GM19452 (cell line): Measurements from ENCODE around the gene NEK9.
A peak's percentile ranks its signal among the peaks of the same experiment; 100 is the strongest.

ENCODE experiments used
- ATAC-seq: cut with Tn5 transposase; IDR thresholded peaks from one replicate; pipeline ENCODE4 v1.9.1; 2021; ENCODE audit not compliant: unreplicated experiment

The NEK9 gene

DNA sequence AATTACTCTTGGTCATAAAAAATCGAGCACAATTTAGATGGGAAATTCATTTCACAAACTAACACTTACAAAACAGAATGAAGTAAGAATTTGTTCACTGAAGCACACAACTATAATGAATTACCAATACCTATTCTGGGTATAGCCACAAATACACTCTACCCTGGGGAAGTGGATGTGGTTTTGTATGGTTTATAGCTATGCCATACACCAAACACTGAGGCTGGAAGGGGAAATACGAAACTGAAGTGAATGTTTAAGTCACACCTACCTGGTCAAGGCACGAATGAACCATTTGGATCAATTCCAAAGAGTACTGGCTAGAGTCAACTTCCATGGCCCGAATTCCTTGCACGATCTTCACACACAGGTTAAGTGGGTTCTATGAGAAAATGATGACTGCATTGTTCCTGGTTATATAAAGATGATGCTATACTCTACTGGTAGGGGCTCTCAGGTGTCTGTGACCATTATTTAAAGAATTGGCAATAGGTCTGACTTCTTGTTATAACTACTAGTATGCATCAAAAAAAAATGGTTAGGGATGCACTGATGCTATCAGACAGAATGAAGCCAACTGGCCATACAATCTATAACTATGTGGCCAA lies 12.8 kb downstream of the NEK9 start:
- no peak for ATAC-seq

DNA sequence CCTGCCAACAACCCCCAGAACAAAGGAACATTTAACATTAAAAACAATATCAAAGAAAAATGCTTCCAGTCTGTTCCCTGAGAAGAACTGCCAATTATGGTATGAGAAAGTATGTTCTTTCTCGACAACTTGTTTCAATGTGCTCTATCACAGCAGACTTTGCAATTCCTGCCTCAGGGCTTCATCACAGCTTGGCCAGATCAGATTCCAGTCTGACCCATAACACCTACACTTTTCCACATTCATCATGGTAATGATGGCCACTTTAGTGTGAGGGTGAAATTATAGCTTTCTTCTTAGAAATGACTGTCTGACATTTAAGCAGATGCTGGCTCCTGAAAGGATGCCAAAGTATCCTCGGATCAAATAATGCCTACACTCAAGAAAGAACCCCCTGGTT lies 17.0 kb downstream of the NEK9 start:
- ATAC-seq: no peak

DNA sequence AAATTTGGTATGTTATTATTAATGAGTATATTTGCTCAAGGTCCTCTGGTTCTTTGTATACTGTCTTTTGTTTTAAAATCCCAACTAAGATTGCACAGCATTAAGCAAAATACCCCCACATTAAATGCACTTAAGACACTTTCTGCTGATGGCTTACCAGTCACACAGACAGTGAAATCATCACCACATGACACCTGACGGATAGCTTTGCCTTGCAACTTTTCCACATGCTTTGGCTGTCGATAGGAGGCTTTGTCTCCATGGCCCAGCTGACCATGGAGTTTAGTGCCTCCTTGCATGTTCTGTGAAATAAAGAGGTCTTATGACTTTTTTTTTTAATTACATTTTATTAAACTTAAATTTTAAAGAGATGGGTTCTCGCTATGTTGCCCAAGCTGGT lies 19.7 kb downstream of the NEK9 start:
- ATAC-seq: no peak

DNA sequence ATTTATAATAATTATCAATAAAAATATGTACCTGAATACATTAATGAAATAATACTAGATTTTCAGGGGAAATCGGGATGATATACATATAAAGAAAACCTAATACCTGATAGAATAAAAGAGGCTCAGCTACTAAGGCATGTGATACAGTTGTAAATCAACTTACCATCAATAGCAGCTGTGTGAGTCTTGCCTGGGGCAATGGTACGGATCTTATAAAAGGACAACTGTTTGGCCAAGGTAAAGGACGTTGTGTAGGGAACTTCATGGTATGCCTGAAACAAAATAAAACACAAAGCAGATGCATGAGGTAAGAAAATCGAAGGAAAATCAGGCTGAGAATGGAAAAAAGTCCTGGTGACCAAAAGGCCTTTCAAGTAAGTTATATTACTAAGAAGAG lies 25.4 kb downstream of the NEK9 start:
- no peak for ATAC-seq

DNA sequence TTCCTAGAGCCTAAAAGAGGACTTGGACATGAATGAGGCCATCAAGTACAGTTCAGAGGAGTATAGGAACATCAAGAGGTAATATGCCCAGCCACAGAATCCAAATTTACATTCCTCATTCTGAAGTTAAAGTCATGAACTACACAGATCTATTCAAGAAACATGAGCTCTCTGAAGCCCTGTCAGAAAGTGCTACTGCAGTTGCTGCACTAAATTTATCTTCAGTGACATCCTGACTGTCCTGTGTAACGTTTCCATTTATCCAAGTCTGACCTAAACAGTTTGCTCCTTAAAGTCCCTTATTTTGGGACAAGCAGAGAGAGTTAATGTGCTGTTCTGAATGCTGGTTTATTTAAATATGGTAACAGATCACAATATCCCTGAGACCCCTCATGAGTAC lies 28.2 kb downstream of the NEK9 start:
- no peak for ATAC-seq

DNA sequence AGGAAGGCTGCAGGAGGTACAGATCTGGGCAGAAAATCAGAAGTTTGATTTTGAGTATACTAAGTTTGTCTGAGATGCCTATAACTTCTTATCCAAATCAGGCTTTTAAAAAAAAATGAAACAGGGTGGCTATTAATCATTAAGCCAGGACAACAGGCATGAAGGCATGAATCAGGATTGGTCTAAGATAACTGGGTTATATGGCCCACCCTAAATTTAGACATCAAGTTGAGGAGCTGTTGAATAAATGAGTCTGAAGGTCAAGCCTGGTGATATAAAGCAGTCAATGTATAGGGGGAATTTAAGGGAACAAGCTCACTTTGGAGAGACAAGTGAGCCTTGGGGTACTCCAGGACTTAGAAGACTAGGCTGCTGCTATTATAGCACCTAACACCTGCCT lies 28.6 kb downstream of the NEK9 start:
- ATAC-seq: no peak

DNA sequence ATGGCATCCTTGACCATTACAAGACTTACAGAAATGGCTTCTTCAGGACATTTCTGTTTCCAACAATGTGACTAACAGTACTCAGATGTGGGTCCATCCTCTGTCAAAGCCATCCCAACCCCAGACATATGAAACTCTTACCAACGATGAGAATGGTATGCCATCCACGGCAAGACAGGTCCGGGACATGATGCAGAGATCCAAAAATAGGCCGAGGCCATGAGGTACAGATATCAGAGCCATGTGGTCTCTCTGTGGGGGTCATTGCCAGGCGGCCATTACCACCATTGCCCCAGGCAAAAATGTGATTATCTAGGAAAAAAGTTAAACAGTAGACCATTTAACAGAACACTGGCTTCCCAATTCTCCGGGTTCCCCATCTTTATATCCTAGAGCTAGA lies 29.9 kb downstream of the NEK9 start:
- no peak for ATAC-seq

DNA sequence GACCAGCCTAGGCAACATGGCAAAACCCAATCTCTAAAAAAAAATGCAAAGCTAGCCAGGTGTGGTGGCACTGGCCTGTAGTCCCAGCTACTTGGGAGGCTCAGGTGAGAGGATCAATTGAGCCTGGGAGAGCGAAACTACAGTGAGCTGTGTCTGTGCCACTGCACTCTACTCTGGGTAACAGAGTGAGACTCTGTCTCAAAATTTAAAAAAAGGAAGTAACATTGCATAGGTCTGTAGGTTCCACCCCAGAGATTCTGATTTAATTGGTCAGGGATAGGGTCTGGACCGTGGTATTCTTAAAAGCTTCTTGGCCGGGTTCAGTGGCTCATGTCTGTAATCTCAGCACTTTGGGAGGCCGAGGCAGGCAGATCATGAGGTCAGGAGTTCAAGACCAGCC lies 31.2 kb downstream of the NEK9 start:
- ATAC-seq: no peak

DNA sequence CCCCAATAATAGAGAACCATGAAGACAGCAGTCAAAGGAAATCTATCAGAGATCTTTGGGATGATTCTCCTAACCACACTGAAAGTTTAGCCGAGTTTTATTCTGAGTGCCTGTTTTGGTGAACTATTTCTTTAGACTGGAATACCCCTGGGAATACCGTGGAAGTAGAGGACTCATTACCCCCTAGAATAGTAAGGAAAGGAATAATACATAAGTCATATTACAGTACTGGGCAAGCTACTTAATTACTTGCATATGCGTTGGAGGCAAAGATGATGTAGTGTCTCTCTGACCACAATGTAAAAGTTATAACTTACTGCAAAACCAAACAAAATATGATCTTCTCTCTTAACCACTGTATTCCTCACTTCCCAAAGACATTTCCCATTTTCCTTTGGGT lies 32.0 kb downstream of the NEK9 start:
- no peak for ATAC-seq

DNA sequence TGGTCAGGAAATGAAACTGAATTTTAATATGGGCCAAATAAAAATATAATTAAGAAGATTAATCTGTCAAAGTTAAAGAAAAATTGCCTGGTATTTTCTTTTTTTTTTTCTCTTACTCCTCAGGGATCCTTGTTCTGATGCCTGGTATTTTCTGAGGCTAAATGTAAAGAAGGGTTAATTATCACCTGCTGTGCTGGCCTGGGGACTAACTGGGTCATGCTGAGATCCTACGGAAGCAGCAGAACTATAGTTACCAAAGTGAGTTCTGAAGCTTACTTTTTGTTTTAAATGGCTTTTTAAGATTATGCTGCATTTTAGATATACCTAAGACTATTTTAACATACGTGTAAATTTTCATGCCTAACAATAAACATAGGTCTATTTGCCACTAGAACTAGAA lies 34.1 kb downstream of the NEK9 start:
- no peak for ATAC-seq

DNA sequence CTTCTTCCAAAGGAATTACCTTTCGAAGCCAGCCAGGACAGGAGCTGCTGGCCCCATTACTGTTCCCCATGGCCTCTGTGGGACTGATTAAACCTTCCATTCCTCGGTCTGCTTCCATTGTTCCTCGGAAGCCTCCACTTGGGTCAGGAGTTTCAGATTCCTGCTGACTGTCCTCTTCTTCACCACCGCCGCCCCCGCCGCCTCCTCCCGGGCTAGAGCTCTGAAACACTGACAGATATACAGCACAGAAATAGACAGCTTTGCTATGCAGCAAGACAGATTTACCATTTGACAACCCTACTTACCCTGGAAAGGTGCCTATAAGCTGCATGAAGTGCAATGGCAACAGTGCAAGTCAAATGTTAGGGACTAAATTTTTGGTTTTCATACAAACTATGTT lies 35.6 kb downstream of the NEK9 start:
- ATAC-seq: no peak

DNA sequence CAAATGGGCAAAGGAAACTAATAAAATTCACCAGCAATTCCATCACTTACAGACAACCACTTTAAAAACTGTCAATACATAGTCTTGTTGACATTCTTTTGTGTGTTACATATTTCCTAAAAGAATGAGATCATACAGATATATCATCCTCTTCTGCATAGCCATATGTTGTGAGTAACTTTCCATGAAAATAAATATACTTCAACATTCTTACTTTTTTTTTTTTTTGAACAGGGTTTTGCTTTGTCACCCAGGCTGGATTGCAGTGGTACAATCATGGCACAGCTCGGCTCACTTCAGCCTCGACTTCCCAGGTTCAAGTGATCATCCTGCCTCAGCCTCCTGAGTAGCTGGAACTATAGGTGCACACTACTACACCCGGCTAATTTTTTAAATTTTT lies 36.5 kb downstream of the NEK9 start:
- no peak for ATAC-seq

DNA sequence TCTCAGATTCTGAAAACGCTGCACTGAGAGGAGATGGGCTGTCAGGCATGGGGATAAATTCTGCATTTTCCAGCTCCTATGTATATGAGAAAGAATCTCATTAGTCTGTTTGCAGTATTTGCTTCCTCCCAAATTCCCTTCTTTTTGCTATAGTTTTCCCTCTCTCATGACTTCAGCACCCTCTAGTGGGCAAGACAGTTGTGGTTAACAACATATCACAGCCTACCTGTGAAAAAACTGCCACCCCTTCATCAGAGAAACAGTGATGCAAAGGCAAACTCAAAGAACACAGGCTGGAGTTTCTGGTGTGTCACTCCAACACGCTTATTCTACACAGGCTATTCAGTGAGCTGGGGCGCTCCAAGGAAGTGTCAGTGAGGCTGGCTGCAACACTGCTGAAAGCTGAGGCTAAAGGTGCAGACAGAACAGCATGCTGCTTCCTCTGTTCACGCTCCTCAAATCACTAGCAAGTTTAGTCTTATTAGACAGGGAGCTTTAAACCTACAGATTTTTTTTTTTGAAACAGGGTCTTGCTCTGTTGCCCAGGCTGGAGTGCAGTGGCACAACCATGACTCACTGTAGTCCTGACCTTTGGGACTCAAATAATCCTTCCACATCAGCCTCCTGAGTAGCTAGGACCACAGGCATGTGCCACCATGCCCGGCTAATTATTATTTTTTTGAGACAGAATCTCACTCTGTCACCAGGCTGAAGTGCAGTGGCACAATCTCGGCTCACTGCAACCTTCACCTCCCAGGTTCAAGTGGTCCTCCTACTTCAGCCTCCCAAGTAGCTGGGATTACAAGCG lies 38.1 kb downstream of the NEK9 start:
- ATAC-seq: no peak

DNA sequence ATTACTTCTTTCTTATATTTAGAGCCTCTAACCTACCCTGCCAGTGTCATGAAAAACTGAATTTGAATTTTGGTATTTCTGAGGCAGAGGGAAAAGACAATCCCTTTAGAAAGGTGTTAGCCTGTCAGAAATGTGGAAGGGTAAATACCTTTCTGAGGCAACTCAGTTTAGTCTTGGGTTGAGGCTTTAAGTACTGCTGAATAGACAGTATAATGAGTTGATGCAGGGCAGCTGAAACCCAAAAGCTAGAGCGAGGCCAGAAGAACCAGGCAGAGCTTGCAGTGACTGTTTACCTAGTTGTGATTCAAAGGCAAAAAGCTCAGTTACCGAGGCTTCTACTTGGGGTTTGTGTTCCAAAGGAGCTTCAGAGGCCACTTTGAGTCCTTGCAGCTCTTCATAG lies 38.7 kb downstream of the NEK9 start:
- no peak for ATAC-seq

DNA sequence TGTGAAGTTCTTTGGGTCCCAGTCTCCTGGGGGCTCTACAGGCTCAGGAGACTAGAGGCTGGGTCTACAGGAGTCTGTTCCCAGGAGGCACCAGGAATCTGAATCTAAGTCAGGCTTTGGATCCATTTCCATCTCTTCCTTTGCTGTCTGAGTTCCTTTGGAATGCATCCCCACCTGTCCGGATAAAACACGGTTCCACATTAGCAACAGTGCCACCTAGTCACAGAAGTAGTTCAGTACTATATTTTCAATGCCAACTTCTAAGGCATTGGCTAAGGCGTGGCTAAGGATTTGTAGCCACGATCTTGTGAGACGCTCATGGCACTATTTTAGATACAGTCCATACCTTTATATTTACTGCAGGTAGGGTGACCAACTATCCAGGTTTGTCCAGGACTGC lies 42.3 kb downstream of the NEK9 start:
- no peak for ATAC-seq

DNA sequence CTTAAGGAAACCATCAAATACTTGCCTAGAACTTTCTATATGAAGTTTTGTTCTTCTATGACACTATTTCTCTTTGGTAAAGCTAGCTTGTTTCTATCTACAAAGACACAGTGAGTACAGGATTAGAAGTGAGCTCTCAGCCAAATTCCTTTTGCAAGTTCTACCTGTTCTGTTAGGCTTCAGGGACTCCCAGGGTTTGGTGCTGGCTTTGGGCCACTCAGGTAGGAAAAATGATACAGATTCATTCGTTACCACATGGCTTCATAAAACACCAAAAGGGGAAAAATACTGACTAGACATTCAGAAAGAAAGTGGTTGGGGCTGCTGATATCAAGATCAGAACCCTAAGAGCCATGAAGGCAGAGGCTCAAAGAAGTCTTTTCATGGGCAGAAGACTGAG lies 43.6 kb downstream of the NEK9 start:
- no peak for ATAC-seq

DNA sequence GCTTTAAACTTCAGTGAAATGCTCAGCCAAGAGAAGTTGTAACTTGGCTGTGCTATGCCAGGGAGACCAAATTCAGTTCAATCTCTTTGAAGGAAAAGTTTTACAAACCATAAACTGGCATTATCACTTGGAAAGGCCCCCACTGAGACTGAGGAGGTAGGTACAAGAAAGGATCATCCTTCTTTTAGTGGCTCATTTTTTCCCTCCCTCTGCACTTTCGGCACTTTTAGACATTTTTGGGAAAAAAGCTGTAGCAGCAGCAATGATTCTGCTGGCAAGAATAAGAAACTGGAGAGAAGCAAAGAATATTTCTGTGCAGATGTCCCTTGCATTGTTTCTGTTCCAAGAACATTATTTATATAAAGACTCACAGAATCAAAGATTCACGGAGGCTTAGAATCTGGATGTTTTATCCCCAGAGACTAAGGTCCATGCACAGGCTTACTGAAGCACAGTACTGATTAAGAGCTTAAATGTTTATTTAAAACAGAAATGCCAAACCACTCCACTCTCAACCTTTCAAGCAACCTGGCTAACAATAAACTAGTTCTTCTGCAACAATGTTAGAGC lies 45.1 kb downstream of the NEK9 start:
- no peak for ATAC-seq

DNA sequence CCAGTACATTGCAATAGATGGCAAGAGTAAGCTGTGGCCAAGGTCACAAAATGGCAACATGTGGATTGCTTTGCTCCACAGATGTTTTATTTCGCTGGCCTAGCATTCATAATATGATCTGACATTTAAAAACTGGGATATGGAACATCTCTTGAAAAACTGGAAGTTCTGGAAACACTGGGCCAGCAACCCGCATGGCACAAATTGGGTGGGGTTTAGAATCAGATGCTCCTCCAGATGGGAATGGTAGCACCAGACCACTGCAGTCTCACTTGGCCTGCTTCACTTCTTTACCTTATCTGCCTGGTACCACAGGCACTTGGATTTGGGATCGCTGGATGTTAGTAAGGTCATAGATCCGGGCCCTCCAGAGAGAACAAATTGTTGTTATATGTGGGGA lies 47.3 kb downstream of the NEK9 start:
- no peak for ATAC-seq

DNA sequence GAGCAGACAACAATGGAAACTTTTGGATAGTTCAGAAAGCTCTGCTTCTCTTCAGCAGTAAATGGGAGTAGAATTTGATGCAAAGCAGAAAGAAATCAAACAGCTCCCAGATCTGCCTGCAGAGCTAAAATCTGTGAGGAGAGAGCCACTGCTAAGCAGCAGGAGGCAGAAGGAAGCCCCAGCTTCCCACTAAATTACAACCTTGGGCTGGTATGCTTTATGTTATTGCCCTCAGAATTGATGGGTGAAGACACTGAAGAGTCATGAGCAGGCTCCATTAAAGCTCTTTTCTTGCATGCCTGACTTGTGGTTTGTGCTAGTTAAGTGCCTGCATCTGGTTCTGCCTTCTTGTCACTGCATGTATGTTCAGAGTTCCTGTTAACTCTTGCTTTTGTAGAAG lies 49.1 kb downstream of the NEK9 start:
- ATAC-seq: no peak

DNA sequence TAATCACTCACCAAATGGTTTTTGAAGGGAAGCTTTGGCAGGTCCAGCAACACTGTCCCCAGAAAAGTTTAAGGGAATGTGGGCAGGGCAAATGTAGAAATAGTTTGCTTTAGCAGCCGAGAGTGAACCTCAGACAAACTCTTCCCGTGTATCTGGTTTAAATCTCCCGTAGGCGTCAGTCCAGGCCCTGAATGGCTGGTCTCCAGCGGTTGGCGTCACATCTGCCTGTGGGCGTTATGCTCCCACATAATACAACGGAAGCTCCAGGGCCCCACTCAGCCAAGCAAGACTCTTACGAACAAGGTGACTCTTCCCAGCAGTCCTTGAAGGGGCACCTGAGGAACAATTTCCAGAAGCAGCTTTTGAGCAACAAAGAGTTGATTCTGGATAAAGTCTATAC lies 56.5 kb downstream of the NEK9 start:
- no peak for ATAC-seq

DNA sequence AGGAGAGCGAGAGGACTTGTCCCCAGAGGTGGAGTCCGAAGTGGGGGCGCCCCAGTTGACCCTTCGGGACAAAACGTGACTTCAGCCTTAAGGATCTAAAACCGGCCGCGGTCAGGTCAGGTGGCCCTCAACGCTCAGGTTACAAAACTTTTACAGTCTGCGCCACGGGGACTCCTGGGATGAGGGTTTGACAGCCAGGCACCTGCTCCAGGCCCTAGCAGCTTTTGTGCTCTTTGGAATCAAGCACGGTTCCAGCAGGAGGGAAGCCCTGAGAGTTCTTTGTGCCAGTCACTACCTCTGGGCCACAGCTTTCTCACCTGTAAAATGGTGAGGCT lies 57.1 kb downstream of the NEK9 start:
- no peak for ATAC-seq

DNA sequence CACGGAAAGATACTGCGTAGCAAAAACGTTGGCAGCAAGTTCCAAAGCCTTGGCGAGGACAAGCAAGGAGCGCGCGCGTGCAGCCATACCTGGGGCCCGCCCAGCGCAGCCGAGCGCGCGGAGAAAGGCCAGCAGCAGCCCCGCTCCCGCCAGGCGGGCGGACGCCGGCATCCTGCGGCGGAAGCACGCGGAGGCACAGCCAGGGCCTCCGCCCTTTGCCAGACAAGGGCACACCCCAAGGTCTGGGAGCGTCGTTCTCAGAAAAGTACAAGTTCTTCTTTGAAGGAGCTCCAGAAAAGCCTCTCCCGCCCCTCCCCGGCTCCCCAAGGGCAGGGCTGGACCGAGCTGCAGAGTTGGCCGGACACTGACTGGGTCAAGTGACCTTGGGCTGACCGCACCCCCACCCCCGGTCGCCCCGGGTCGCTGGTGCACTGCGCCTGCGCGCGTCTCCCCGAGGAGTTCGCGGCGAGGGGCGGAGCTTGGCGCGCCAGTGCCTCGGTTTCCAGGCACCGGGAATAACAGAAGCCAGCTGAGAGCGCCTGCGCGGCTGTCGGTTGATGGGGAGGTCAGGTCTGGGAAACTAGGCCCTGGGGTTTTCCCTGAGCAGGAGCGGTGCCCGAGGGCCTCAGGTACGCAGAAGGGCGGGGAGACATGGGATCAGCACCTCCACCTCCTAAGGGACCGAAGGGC lies 57.6 kb downstream of the NEK9 start, which contains the start of gene ZC2HC1C:
Gene ZC2HC1C (plus strand): TSS at position 521 of the 690 bp plus-strand sequence. CDS start 933 bp downstream, outside the sequence.
- ATAC-seq: peak; percentile 75
